Measurements from ENCODE around the gene IGSF23. TPM values are rescaled to one million over a fixed set of nuclear protein-coding genes. Genes with fewer than 3 reads are reported as not detected.

Gene IGSF23
- total and polyA plus RNA-seq, 2 of the 13 experiments (the other 11 are each of a cell fraction or from before 2014, with no cell fraction given) = 2.3 to 8.8 TPM

DNA sequence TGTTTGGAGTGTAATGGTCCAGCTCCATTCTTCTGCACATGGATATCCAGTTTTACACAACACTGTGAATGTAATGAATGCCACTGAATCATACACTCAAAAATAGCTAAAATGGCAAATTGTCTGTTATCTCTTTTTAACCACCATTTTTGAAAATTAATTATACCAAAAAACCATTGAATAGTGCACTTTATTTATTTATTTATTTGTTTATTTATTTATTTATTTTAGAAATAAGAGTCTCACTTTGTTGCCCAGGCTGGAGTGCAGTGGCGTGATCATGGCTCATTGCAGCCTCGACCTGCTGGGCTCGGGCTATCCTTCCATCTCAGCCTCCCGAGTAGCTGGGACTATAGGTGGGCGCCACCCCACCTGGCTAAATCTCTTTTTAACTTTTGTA lies 50.6 kb downstream of the IGSF23 start:
- peaks cover 3% of the 10 kb centered on the region for H3K4me1 ChIP-seq (ENCODE audit: insufficient read depth, low read length)
- no TSS peak for BruUV-seq (replicated peaks)
- intact Hi-C loops (cut with micrococcal nuclease; ENCODE audit: unreplicated experiment) = no loop called here

More for the DNA sequence above, 50.6 kb downstream of the IGSF23 start:
- in situ Hi-C loops (cut with HindIII; ENCODE audit: extremely low pct_ligation_motif_present, low pct_unique_long_range_greater_than_20kb) = no loop called here
- Histone ChIP-seq H3K79me2 (ENCODE audit: insufficient read depth, low read length) (no peaks in the 10 kb centered on the region), H2AFZ (ENCODE audit: low read length) (no peak overlapping the region), H3K27ac (ENCODE audit: extremely low read length, insufficient read depth, low read length) (no peak overlapping the region), H3K27me3 (ENCODE audit: control insufficient read depth in 1 of 2, insufficient read depth in 2 of 2, low read length in 2 of 2) (no peaks in the 10 kb centered on the region), H4K20me1 (ENCODE audit: insufficient read depth, low read length) (0 out of 2 replicates have a peak, but pooled peaks cover 4% of the 10 kb centered on the region), H3K4me3 (replicated peaks in 1 of 3; ENCODE audit: insufficient read depth in 1 of 3, low read depth in 2 of 3, low read length in 3 of 3) (no peak overlapping the region), H3K9ac (ENCODE audit: insufficient read depth, low read depth, low read length) (no peak overlapping the region), H3K4me2 (ENCODE audit: low read depth, low read length) (no peak overlapping the region), H3K36me3 (replicated peaks in 1 of 2; ENCODE audit: control insufficient read depth in 1 of 2, insufficient read depth in 2 of 2, low read length in 2 of 2) (peaks cover 25 to 43% of the 10 kb centered on the region in 2 experiments), H3K9me3 (ENCODE audit: low read length) (no peaks in the 10 kb centered on the region)
- ATAC-seq (no peak), DNase-seq (ENCODE audit: low spot score) (no peak), FAIRE-seq (no peak)
- ChIA-PET POLR2A (interaction anchor here (0.9 to 1.3 kb wide), 3 partner anchors 9 to 81 kb away, joined by 3 read pairs; no protein-coding TSS in a partner anchor), CTCF (ENCODE audit: low intra/inter-chr PET ratio, low total read pairs) (no interaction called here)
- TF ChIP-seq XBP1 (CRISPR knock-in tag; IDR thresholded peaks at IDR 0.05) = no peak
- no peak for TF ChIP-seq CAMTA2 (CRISPR knock-in tag; IDR thresholded peaks at IDR 0.05; ENCODE audit: borderline replicate concordance)
- TF ChIP-seq ZNF160 (CRISPR knock-in tag; IDR thresholded peaks at IDR 0.05) = no peak
- TF ChIP-seq, protein P1, sequence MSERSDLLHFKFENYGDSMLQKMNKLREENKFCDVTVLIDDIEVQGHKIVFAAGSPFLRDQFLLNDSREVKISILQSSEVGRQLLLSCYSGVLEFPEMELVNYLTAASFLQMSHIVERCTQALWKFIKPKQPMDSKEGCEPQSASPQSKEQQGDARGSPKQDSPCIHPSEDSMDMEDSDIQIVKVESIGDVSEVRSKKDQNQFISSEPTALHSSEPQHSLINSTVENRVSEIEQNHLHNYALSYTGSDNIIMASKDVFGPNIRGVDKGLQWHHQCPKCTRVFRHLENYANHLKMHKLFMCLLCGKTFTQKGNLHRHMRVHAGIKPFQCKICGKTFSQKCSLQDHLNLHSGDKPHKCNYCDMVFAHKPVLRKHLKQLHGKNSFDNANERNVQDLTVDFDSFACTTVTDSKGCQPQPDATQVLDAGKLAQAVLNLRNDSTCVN (CRISPR knock-in tag; IDR thresholded peaks at IDR 0.05; ENCODE audit: borderline replicate concordance) = no peak
- no peak for TF ChIP-seq FOXA1 (IDR thresholded peaks at IDR 0.05)
- no peak for TF ChIP-seq FOXA1 (CRISPR knock-in tag; IDR thresholded peaks at IDR 0.05)
- no peak for TF ChIP-seq GPN1 (CRISPR knock-in tag; IDR thresholded peaks at IDR 0.05; ENCODE audit: borderline replicate concordance)
- no peak for TF ChIP-seq ZNF720 (CRISPR knock-in tag; IDR thresholded peaks at IDR 0.05)
- TF ChIP-seq KDM5B (CRISPR knock-in tag; IDR thresholded peaks at IDR 0.05; ENCODE audit: borderline replicate concordance) = no peak
- no peak for TF ChIP-seq KMT2A (CRISPR knock-in tag; IDR thresholded peaks at IDR 0.05)
- no peak for TF ChIP-seq ZNF263 (CRISPR knock-in tag; IDR thresholded peaks at IDR 0.05)
- no peak for TF ChIP-seq PAF1 (CRISPR knock-in tag; IDR thresholded peaks at IDR 0.05)
- no peak for TF ChIP-seq DR1 (CRISPR knock-in tag; IDR thresholded peaks at IDR 0.05)
- TF ChIP-seq GFI1 (CRISPR knock-in tag; IDR thresholded peaks at IDR 0.05; ENCODE audit: borderline replicate concordance) = no peak
- no peak for TF ChIP-seq ZNF703 (CRISPR knock-in tag; IDR thresholded peaks at IDR 0.05; ENCODE audit: borderline replicate concordance)
- TF ChIP-seq ZNF513 (CRISPR knock-in tag; conservative IDR thresholded peaks at IDR 0.05) = no peak
- no peak for TF ChIP-seq TAF15 (IDR thresholded peaks at IDR 0.05; ENCODE audit: low read depth, low read length, poor library complexity, severe bottlenecking)
- no peak for TF ChIP-seq POLR2AphosphoS2 (IDR thresholded peaks at IDR 0.05; ENCODE audit: low read depth, low read length)
- WGBS (ENCODE audit: low lambda C conversion rate) = 94% methylated on average over 5 of the region's 5 CpGs
